Colonic mucosa (tissue), 4 donors: Measurements from ENCODE around the gene BAZ2B. TPM values are rescaled to one million over a fixed set of nuclear protein-coding genes. Genes with fewer than 3 reads are reported as not detected.

Experiments
- DNase-seq: peaks from one replicate; pipeline ENCODE4 v3.0.0-alpha.2; 2020
- H3K27ac ChIP-seq: fragments of 200-600 bp; one replicate; pipeline ENCODE4 v1.8.0; 2021
- H3K27me3 ChIP-seq: fragments of 200-600 bp; one replicate; pipeline ENCODE4 v1.8.0; 2021
- H3K36me3 ChIP-seq: fragments of 200-600 bp; one replicate; pipeline ENCODE4 v1.8.0; 2021
- H3K4me1 ChIP-seq: fragments of 200-600 bp; one replicate; pipeline ENCODE4 v1.8.0; 2021; ENCODE audit warnings: mild to moderate bottlenecking
- H3K4me3 ChIP-seq: fragments of 200-600 bp; one replicate; pipeline ENCODE4 v1.8.0; 2021
- H3K9ac ChIP-seq, 2 donors: one replicate each; pipeline ENCODE4 v1.7.0; 2013; ENCODE audit warnings: control low read depth in 2 of 2, low read depth in 2 of 2, low read length in 2 of 2
- H3K9me3 ChIP-seq: fragments of 200-600 bp; one replicate; pipeline ENCODE4 v1.8.0; 2021
- intact Hi-C: fragments of 100-400 bp; cut with DNase I; formaldehyde crosslinking; loops from one replicate; pipeline ENCODE4 v1.14.1; 2022
- total RNA-seq, 2 donors: library from RNA; stranded (reverse); fragmentation: NEBNext Ultra II Directional in 1 of 2; extraction: Animal tissue kit (Norgen Biotek cat#: 25700) in 1 of 2; gene quantifications; one replicate each; pipeline ENCODE4 v1.2.1, GENCODE V29; 2021
- TF ChIP-seq, protein P1 (sequence below): fragments of 200-600 bp; IDR thresholded peaks from one replicate; pipeline ENCODE4 v1.8.0; 2022; ENCODE audit warnings: antibody characterized with exemption, mild to moderate bottlenecking
- donor health status: healthy.
- donor health status: DM: no; HTN: no; CAD: no.
- donor health status: DM: no; HTN: no; CAD: no.

BAZ2B gene
- total RNA-seq, 2 donors from 2014 or later = 36.7 to 60.9 TPM

- Histone ChIP-seq H3K4me1 (no peaks in the 10 kb centered on the region), H3K9ac (peak overlapping the region; percentile 20 to 77)
- peak; percentile 45 for DNase-seq
Measured at GRCh38 chr2:159516241-159516758, 100.0 kb downstream of the BAZ2B start.

DNA sequence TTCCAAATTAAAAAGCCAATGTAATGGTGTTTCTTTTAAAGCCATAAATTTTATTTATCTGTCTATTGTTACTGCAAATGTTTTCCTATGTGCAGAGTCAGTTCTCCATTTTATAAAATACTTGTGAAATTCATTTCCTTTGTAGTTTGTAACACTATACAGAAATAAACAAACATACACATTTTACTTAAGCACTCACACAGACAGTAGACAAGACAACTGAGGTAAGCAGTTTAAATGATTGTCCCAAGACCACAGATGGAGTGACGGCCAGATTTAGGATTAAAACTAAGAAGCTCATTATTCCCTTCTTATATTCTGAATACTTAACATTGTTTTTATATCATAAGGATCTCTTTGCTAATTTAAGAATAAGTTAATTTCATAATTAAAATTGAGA is 100.9 kb downstream of the BAZ2B start:
- intact Hi-C loops = no loop called here
- Histone ChIP-seq H3K4me1 (no peaks in the 10 kb centered on the region), H3K4me3 (peak overlapping the region; percentile 30), H3K9ac (no peak overlapping the region), H3K36me3 (no peaks in the 10 kb centered on the region), H3K27me3 (no peaks in the 10 kb centered on the region), H3K27ac (no peak overlapping the region), H3K9me3 (no peaks in the 10 kb centered on the region)
- no peak for DNase-seq
- TF ChIP-seq, protein P1, sequence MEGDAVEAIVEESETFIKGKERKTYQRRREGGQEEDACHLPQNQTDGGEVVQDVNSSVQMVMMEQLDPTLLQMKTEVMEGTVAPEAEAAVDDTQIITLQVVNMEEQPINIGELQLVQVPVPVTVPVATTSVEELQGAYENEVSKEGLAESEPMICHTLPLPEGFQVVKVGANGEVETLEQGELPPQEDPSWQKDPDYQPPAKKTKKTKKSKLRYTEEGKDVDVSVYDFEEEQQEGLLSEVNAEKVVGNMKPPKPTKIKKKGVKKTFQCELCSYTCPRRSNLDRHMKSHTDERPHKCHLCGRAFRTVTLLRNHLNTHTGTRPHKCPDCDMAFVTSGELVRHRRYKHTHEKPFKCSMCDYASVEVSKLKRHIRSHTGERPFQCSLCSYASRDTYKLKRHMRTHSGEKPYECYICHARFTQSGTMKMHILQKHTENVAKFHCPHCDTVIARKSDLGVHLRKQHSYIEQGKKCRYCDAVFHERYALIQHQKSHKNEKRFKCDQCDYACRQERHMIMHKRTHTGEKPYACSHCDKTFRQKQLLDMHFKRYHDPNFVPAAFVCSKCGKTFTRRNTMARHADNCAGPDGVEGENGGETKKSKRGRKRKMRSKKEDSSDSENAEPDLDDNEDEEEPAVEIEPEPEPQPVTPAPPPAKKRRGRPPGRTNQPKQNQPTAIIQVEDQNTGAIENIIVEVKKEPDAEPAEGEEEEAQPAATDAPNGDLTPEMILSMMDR = no peak

More at GRCh38 chr2:159516241-159516758, 100.0 kb downstream of the BAZ2B start:
- H3K27ac ChIP-seq = peak overlapping the region; percentile 59
- no peaks in the 10 kb centered on the region for H3K9me3 ChIP-seq
- TF ChIP-seq, protein P1 = no peak
- no peaks in the 10 kb centered on the region for H3K27me3 ChIP-seq
- no peaks in the 10 kb centered on the region for H3K36me3 ChIP-seq
- intact Hi-C loops = no loop called here
- H3K4me3 ChIP-seq = peak overlapping the region; percentile 30

DNA sequence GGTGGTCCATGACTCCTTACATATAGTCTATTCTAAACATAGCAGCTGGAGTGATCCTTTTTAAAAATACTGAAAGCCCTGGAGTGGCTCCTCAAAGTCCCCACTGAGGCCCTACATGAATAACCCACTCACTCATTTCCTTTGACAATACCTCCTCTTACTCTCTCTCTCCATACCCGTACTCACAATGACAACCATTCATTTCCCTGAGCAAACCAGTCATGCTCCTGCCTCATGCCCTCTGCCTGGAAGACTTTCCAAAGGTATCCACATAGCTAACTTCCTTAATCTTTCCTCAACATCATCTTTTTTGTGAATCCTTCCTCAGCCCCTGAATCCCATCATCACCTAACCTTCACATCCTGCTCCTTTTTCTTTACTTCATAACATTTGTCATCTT is 102.6 kb downstream of the BAZ2B start:
- Histone ChIP-seq H3K4me1 (no peaks in the 10 kb centered on the region), H3K9ac (no peak overlapping the region), H3K9me3 (no peaks in the 10 kb centered on the region), H3K4me3 (no peak overlapping the region), H3K27me3 (no peaks in the 10 kb centered on the region), H3K27ac (no peak overlapping the region), H3K36me3 (no peaks in the 10 kb centered on the region)
- TF ChIP-seq, protein P1 = no peak
- intact Hi-C loops = no loop called here
- no peak for DNase-seq

DNA sequence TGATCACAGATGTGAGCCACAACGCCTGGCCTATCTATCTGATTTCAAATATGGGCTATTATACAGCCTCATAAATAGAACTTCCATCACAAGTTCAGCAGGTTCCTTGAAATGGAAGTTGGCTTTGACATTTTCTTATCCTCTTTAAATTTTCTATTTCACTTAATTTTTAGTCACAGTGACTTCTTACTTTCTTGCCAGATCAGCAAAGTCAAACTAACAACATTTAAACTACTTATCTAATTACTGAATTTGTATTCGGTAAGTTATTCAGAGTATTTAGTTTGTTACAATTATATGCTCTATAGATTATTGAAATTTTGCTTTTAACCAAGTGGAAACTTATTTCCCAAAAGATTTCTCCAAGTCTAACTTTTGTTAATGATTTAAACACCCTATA is 108.2 kb downstream of the BAZ2B start:
- TF ChIP-seq, protein P1 = no peak
- Histone ChIP-seq H3K9ac (no peak overlapping the region), H3K4me1 (peaks cover 5% of the 10 kb centered on the region), H3K27ac (no peak overlapping the region), H3K4me3 (no peak overlapping the region), H3K27me3 (no peaks in the 10 kb centered on the region), H3K9me3 (no peaks in the 10 kb centered on the region), H3K36me3 (no peaks in the 10 kb centered on the region)
- intact Hi-C loops = no loop called here
- no peak for DNase-seq

DNA sequence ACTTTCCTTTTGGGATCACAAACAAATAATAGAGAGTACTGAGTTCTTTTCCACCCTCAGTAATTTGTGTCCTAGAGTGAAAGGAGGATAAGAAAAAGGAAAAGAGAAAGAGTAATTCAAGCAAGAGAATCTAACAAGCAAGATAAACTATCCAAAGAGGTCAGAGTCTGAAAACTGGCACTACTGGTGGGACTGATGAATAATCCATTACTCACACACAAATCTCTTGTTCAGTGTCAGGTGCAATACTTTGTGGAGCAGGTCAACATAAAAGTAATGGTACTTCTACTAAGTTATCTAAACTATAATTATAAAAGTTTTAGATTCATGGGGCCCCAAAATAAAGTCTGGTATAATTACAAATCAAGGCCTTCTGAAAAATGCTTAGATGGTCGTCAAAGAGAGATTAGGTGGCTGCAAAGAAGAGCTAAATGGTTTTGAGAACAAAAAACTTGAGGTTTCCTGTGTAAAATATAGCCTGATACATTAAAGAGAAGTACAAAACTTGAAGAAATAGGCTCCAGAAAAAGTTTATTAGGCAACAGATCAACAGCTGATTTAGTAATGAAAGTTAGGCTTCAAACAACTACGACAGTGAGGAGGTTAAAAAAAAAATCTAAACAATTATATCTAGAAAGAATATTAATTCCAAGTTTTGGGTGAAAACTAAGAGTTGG is 109.4 kb downstream of the BAZ2B start:
- TF ChIP-seq, protein P1 = no peak
- Histone ChIP-seq H3K4me1 (peaks cover 5% of the 10 kb centered on the region), H3K9ac (no peak overlapping the region), H3K9me3 (no peaks in the 10 kb centered on the region), H3K27ac (no peak overlapping the region), H3K36me3 (no peaks in the 10 kb centered on the region), H3K27me3 (no peaks in the 10 kb centered on the region), H3K4me3 (no peak overlapping the region)
- intact Hi-C loops = no loop called here
- DNase-seq = no peak
